ENCODE results near the gene CIP2A. TPM values are rescaled to one million over a fixed set of nuclear protein-coding genes. Genes with fewer than 3 reads are reported as not detected.

Gene CIP2A
- total and polyA plus RNA-seq, 2 experiments from 2014 or later, result 48.1 to 63.5 TPM

DNA sequence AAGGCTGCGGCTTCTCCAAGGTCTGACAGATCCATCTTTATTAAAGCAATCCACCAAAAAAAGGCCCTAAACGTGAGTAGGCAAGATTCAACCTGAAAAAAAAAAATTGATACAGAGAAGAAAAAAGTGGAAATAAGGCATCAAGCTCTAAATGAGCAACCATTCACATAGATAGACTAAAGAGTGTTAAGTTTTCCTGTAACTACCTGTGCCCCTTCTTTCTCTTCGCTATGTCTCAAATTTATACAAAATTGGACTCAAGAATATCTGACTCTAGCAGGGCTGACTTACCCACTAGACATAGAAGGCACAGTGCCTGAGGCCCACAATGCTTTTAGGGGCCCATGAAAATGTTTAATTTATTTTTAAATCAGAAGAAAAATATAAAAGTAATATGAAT is 78.7 kb downstream of the CIP2A start, which contains the start of gene MYH15:
MYH15 (minus strand) TSS at position 101 of the 400 bp plus-strand sequence; CDS start at position 35, 66 bp downstream.
- H4K20me1 ChIP-seq (replicated peaks; ENCODE audit: insufficient read depth), result no peaks in the 10 kb centered on the region
- Mint-ChIP-seq H3K4me3 (no peak within 1 kb of the TSS), H3K27me3 (ENCODE audit: insufficient read depth, low read depth, poor library complexity) (no peaks in the 10 kb centered on the region), H3K36me3 (ENCODE audit: low read depth) (no peaks in the 10 kb centered on the region), H3K27ac (no peak within 1 kb of the TSS), H3K9me3 (no peaks in the 10 kb centered on the region), H3K4me1 (peaks cover 9% of the 10 kb centered on the region)
- no peaks in the 10 kb centered on the region for H3K9me2 ChIP-seq (ENCODE audit: insufficient read depth)
- H3K27ac ChIP-seq (ENCODE audit: low read depth), result no peak within 1 kb of the TSS
- peaks cover 12% of the 10 kb centered on the region for H3K4me1 ChIP-seq (ENCODE audit: insufficient read depth)
- no peaks in the 10 kb centered on the region for H3K79me2 ChIP-seq (replicated peaks; ENCODE audit: insufficient read depth)
- H3K4me2 ChIP-seq, result no peak within 1 kb of the TSS
- no peak for ATAC-seq
- H3K36me3 ChIP-seq (ENCODE audit: insufficient read depth), result no peaks in the 10 kb centered on the region
- no peaks in the 10 kb centered on the region for H3K27me3 ChIP-seq (ENCODE audit: insufficient read depth)
- H3K4me3 ChIP-seq, result no peak within 1 kb of the TSS
- DNase-seq (ENCODE audit: low spot score), result no peak
- TF ChIP-seq, protein P1, sequence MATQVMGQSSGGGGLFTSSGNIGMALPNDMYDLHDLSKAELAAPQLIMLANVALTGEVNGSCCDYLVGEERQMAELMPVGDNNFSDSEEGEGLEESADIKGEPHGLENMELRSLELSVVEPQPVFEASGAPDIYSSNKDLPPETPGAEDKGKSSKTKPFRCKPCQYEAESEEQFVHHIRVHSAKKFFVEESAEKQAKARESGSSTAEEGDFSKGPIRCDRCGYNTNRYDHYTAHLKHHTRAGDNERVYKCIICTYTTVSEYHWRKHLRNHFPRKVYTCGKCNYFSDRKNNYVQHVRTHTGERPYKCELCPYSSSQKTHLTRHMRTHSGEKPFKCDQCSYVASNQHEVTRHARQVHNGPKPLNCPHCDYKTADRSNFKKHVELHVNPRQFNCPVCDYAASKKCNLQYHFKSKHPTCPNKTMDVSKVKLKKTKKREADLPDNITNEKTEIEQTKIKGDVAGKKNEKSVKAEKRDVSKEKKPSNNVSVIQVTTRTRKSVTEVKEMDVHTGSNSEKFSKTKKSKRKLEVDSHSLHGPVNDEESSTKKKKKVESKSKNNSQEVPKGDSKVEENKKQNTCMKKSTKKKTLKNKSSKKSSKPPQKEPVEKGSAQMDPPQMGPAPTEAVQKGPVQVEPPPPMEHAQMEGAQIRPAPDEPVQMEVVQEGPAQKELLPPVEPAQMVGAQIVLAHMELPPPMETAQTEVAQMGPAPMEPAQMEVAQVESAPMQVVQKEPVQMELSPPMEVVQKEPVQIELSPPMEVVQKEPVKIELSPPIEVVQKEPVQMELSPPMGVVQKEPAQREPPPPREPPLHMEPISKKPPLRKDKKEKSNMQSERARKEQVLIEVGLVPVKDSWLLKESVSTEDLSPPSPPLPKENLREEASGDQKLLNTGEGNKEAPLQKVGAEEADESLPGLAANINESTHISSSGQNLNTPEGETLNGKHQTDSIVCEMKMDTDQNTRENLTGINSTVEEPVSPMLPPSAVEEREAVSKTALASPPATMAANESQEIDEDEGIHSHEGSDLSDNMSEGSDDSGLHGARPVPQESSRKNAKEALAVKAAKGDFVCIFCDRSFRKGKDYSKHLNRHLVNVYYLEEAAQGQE (IDR thresholded peaks at IDR 0.05; ENCODE audit: unreplicated experiment), result no peak
- TF ChIP-seq ZNF114 (CRISPR knock-in tag; IDR thresholded peaks at IDR 0.05) (no peak), POLR2AphosphoS5 (IDR thresholded peaks at IDR 0.05; ENCODE audit: low read depth) (no peak), EZH2 (IDR thresholded peaks at IDR 0.05; ENCODE audit: low read depth, unreplicated experiment) (no peak), CTCF (conservative IDR thresholded peaks at IDR 0.05; ENCODE audit: low read depth in 2 of 2) (no peak), CREB1 (CRISPR knock-in tag; IDR thresholded peaks at IDR 0.05; ENCODE audit: low read depth) (no peak), ZNF331 (CRISPR knock-in tag; IDR thresholded peaks at IDR 0.05; ENCODE audit: low read depth) (no peak), NANOG (IDR thresholded peaks at IDR 0.05; ENCODE audit: borderline replicate concordance) (no peak), STAT1 (IDR thresholded peaks at IDR 0.05; ENCODE audit: unreplicated experiment) (no peak), JUNB (IDR thresholded peaks at IDR 0.05; ENCODE audit: unreplicated experiment) (no peak), EZH2phosphoT487 (IDR thresholded peaks at IDR 0.05; ENCODE audit: unreplicated experiment) (no peak)
- TF ChIP-seq, protein P2, sequence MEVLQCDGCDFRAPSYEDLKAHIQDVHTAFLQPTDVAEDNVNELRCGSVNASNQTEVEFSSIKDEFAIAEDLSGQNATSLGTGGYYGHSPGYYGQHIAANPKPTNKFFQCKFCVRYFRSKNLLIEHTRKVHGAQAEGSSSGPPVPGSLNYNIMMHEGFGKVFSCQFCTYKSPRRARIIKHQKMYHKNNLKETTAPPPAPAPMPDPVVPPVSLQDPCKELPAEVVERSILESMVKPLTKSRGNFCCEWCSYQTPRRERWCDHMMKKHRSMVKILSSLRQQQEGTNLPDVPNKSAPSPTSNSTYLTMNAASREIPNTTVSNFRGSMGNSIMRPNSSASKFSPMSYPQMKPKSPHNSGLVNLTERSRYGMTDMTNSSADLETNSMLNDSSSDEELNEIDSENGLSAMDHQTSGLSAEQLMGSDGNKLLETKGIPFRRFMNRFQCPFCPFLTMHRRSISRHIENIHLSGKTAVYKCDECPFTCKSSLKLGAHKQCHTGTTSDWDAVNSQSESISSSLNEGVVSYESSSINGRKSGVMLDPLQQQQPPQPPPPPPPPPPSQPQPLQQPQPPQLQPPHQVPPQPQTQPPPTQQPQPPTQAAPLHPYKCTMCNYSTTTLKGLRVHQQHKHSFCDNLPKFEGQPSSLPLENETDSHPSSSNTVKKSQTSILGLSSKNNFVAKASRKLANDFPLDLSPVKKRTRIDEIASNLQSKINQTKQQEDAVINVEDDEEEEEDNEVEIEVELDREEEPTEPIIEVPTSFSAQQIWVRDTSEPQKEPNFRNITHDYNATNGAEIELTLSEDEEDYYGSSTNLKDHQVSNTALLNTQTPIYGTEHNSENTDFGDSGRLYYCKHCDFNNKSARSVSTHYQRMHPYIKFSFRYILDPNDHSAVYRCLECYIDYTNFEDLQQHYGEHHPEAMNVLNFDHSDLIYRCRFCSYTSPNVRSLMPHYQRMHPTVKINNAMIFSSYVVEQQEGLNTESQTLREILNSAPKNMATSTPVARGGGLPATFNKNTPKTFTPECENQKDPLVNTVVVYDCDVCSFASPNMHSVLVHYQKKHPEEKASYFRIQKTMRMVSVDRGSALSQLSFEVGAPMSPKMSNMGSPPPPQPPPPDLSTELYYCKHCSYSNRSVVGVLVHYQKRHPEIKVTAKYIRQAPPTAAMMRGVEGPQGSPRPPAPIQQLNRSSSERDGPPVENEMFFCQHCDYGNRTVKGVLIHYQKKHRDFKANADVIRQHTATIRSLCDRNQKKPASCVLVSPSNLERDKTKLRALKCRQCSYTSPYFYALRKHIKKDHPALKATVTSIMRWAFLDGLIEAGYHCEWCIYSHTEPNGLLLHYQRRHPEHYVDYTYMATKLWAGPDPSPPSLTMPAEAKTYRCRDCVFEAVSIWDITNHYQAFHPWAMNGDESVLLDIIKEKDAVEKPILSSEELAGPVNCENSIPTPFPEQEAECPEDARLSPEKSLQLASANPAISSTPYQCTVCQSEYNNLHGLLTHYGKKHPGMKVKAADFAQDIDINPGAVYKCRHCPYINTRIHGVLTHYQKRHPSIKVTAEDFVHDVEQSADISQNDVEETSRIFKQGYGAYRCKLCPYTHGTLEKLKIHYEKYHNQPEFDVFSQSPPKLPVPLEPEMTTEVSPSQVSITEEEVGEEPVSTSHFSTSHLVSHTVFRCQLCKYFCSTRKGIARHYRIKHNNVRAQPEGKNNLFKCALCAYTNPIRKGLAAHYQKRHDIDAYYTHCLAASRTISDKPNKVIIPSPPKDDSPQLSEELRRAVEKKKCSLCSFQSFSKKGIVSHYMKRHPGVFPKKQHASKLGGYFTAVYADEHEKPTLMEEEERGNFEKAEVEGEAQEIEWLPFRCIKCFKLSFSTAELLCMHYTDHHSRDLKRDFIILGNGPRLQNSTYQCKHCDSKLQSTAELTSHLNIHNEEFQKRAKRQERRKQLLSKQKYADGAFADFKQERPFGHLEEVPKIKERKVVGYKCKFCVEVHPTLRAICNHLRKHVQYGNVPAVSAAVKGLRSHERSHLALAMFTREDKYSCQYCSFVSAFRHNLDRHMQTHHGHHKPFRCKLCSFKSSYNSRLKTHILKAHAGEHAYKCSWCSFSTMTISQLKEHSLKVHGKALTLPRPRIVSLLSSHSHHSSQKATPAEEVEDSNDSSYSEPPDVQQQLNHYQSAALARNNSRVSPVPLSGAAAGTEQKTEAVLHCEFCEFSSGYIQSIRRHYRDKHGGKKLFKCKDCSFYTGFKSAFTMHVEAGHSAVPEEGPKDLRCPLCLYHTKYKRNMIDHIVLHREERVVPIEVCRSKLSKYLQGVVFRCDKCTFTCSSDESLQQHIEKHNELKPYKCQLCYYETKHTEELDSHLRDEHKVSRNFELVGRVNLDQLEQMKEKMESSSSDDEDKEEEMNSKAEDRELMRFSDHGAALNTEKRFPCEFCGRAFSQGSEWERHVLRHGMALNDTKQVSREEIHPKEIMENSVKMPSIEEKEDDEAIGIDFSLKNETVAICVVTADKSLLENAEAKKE (CRISPR knock-in tag; IDR thresholded peaks at IDR 0.05), result no peak
- TF ChIP-seq, protein P3, sequence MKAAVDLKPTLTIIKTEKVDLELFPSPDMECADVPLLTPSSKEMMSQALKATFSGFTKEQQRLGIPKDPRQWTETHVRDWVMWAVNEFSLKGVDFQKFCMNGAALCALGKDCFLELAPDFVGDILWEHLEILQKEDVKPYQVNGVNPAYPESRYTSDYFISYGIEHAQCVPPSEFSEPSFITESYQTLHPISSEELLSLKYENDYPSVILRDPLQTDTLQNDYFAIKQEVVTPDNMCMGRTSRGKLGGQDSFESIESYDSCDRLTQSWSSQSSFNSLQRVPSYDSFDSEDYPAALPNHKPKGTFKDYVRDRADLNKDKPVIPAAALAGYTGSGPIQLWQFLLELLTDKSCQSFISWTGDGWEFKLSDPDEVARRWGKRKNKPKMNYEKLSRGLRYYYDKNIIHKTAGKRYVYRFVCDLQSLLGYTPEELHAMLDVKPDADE (IDR thresholded peaks at IDR 0.05), result no peak
- H2AFZ ChIP-seq, result no peak within 1 kb of the TSS
- no peaks in the 10 kb centered on the region for H3F3A ChIP-seq (replicated peaks; ENCODE audit: low read depth)

All from GM23338 (cell line).